Stimulated activated CD4-positive, alpha-beta T cell treated with anti-CD3 and anti-CD28 coated beads, Interleukin-15, amount 100 ng/mL, for 24 hours (primary cell): Measurements from ENCODE around the gene MED25.

Experiments
- DNase-seq: peaks from one replicate; pipeline ENCODE4 v3.0.0-alpha.2; 2020

MED25 gene

DNA sequence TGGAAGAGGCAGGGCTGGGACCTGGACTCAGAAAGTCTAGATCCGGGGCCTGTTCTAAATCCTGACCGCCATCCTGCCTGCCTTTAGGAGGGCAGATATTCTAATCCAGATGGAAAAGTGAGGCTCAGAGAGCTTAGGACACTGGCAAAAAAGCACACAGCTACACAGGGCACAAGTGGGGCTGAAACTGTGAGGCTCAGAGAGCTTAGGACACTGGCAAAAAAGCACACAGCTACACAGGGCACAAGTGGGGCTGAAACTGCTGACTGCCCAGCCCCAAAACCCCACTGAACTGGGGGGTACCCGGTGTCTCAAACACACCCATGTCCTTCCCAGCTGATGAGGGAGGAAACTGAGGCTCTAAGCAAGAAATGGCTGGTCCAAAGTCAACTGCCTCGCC lies 57.1 kb downstream of the MED25 start:
- no peak for DNase-seq

- DNase-seq: peak; percentile 68
Measured at GRCh38 chr19:49875857-49876421, 57.9 kb downstream of the MED25 start.

DNA sequence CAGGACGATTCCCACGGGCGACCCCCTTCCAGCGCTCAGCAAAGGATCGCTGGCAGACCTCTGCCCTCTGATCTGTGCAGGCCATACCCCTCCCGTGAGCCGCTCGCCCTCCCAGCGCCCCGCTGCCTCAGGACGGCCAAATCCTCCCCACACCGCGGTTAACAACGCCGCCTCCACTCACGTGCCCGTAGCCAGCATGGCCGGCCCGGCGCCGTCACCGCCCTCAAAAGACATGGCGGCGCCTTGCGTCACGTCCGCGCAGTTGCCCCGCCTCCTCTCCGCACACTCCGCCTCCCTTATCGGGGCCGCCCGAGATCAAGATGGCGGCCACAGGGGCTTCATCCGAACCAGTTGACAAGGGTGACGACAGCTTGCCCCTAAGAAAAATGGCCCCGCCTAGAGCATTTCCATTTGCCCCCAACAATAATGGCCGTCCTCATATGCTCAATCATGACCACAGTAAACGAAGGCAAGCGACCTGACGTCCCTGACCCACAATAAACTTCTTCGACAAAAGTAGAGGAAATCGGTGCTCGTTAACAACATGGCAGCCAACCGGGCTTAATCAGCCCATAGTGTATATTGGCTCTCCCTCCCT lies 58.4 kb downstream of the MED25 start:
- peak; percentile 98 for DNase-seq

DNA sequence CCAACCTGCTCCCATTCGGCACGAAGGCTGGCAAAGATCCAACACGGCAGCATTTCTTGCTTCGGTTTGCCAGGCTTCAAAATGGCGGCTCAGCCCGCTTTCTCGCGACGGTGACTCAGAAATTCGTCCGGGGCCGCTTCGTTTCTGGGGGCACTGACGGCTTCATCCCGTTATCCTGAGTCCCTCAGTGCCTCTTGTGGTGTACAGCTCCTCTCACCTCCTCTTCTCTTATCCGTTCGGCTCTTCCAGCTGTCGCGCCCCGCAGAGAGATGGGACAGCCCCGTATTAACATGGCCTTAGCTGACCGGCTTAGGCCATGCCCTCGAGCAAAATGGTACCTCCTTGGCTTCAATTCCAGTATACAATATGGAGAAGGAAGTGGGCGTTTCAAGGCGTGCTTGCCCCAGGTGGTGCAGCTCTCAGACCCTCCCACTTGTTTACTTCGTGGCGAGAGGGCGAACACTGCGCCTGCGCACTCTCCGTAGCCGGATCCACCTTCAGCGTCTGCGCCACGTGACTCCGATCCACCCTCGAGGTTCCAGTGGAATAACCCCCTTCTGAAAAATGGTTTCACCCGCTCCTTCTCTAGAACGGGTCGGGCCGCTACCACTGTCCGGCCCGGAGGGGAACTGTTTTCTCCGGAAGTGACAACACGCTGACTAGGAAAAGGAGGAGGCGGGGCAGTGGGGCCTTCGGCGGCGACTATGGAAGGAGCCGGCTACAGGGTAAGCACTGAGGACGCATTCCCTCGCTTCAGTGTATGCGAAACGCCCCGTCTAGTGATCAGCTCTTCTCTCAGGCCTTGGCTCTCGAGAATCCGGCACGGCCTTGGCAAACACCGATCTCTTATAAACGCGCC lies 59.2 kb downstream of the MED25 start, which contains the start of the genes AKT1S1 and TBC1D17:
AKT1S1 (minus strand) TSS at position 336 of the 859 bp plus-strand sequence. CDS start 4,060 bp downstream, outside the sequence.
TBC1D17 (plus strand) TSS at position 683 of the 859 bp plus-strand sequence; CDS start at position 705, 22 bp downstream.
- peak; percentile 98 for DNase-seq

DNA sequence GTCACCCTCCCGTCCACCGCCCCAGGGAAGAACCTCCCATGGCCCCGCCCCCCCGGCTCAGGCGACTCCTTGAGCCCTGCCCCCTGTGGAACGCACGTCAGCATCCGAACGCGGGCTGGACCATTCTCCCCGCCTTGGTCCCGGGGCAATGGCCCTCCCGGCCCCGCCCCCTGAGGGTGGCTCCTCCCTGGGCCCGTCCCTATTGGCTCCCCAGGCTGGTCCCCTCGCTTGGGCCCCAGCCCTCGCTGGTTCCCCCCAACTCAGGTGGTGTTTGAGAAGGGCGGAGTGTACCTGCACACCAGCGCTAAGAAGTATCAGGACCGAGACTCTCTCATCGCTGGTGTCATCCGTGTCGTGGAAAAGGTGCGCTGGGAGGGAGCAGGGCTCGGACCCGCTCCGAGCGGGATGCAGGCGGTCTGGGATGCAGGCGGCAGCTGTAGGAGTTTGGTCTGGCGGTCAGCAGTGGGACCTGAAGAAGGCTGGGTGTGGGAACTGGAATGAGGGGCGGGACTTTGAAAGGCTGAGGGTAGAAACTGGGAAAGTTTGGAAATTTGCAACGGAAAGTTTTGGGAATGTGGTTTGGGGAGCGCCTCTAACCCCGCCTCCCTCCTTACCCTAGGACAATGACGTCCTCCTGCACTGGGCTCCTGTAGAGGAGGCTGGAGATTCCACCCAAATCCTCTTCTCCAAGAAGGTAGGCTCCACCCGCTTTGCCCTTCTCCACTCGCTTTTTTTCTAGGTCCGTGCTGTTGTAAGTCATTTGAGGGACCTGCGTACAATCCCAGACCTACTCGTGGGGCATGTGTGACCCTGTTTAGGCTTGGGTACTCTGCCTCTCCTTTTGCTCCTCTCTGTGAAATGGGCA lies 60.0 kb downstream of the MED25 start:
- peak; percentile 100 for DNase-seq

GRCh38 chr19:49878744-49879070 lies 60.6 kb downstream of the MED25 start:
- DNase-seq: no peak

DNA sequence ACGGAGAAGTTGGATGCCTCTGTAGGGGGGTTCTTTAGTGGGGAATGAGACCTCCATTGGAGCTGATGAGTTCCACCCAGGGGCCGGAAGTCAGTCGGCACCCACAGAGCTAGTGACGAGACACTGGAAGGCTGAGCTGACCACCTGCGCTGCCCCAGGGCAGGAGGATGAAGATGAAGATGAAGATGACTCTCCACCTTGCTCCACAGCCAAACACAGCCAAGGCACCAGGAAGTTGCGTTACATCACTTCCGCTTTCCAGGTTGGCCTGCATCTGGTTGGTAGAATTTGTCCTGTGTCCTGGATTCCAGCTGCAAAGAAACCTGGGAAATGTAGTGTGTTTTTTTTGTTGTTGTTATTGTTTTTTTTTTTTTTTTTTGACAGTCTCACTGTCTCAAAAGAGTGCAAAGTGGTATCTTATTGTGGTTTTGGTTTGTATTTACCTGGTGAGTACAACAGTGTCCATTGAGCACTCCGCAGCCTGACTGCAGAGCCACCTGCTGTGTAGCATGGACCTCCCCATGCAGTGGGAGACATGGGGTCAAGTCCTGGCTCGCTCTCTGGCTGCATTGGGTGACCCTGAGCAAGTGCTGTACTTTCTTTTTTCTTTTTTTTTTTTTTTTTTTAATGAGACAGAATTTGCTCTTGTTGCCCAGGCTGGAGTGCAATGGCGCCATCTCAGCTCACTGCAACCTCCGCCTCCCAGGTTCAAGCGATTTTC lies 61.3 kb downstream of the MED25 start:
- DNase-seq: no peak

GRCh38 chr19:49880162-49880869 lies 62.2 kb downstream of the MED25 start:
- no peak for DNase-seq

DNA sequence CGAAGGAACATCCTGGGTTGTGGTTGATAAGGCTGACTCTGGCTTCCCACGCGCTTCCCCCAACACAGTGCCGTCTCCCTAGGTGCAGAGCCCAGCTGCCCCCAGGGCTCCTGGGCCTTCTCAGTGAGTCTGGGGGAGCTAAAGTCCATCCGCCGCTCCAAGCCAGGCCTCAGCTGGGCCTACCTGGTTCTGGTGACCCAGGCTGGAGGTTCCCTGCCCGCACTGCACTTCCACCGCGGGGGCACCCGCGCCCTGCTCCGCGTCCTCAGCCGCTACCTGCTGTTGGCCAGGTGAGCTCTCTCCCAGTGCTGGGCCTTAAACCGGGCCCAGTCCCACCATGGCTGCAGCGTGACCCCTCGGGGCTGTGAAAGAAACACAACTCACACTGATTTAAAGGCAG lies 63.1 kb downstream of the MED25 start:
- DNase-seq: no peak

GRCh38 chr19:49881672-49882394 lies 63.7 kb downstream of the MED25 start:
- no peak for DNase-seq

- DNase-seq: no peak
Measured at GRCh38 chr19:49882643-49883042, 64.6 kb downstream of the MED25 start.

DNA sequence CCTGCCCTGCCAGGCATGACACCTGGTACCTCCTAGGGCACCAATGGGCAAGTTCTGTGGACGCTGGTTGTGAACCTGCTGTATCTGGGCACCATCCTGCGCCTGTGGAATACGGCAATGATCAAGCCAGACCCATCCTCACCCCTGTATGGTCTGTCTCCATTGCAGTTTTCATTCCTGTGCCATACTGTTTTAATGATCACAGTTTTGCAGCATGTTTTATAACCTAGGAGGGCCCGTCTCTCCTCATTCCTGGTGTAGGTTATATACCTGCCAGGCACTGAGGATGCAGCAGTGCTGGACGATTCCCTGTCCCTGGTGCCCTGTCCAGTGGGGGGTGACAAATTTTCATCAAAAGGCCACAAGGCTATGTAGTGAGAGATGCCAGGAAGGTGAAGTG lies 65.0 kb downstream of the MED25 start:
- no peak for DNase-seq

DNA sequence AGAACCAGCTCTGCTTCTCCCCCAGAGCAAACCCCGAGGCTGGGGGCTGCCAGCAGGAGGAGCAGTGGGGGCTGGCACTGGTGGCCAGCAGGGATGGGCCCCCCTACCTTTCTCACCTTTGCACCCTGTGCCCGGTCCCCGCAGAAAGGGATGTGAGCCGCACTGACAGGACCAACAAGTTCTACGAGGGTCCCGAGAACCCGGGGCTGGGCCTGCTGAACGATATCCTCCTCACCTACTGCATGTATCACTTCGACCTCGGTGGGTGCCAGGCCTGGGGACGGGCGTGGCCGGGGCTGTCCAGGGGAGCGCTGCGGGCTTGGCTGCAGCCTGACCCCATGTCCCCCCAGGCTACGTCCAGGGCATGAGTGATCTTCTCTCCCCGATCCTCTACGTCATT lies 66.0 kb downstream of the MED25 start:
- no peak for DNase-seq

DNA sequence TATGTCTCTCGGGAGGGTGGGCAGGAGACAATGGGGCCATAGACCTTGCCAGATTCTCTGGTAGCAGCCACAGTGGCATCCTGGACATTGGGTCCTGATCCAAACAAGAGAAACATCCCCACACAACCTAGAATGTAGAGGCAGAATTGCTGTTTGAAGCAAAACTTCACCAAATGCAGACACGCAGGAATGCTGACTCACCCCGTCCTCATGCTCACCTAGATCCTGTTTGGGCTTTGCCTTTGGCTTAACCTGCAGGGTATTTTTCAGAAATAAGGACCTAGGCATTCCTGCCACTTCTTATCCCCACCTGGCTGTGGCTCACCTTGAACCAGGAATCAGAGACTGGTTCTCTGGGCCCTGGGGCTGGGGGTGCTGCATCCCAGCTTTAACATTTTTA lies 66.7 kb downstream of the MED25 start:
- DNase-seq: no peak
